ENCODE data around the gene ELAVL3. TPM values are rescaled to one million over a fixed set of nuclear protein-coding genes. Genes with fewer than 3 reads are reported as not detected.
A peak's percentile ranks its signal among the peaks of the same experiment; 100 is the strongest.
"Not testable (repeated sequence)": the region's sequence is repeated elsewhere in the genome, so short reads cannot be mapped to it uniquely, and the experiment has no call there.

Gene ELAVL3
- total RNA-seq, 2 experiments from 2014 or later, result not detected

DNA sequence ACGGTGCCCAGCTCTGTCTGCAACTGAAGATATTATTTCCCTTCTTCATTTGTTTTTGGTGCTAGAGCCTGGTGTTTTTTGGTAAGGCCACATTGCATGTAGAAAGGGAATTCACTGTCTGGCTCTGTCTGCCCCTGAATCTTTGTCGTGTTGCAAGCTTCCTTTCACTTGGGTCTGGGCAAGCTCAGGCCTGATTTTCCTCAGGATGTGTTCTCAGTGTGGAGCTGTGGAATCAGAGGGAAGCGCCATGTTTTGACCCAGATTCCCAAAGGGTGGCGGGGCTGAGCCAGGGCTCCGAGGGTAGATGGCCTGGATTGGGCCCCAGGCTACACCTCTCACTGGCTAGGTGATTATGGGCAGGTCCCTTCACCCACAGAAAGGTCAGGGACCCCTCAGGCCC is 36.8 kb downstream of the ELAVL3 start:
- CTCF ChIA-PET, result interaction anchor here (0.6 to 1.4 kb wide), 4 partner anchors 9 to 236 kb away, joined by 3 to 6 read pairs (median 4); partner anchors contain the start of genes ODAD3 and PRKCSH
- H3K4me1 Mint-ChIP-seq (ENCODE audit: low read depth), result peaks cover 5% of the 10 kb centered on the region
- no peaks in the 10 kb centered on the region for H3K27me3 Mint-ChIP-seq (ENCODE audit: low read depth)
- DNase-seq, result no peak
- H3K36me3 Mint-ChIP-seq (ENCODE audit: low read depth), result peaks cover 32% of the 10 kb centered on the region
- no peak overlapping the region for H3K4me3 Mint-ChIP-seq
- intact Hi-C loops (cut with micrococcal nuclease), result no loop called here
- no peaks in the 10 kb centered on the region for H3K9me3 Mint-ChIP-seq
- no peak overlapping the region for H3K27ac Mint-ChIP-seq

GRCh38 chr19:11437955-11438354 is 42.9 kb downstream of the ELAVL3 start:
- DNase-seq, result no peak
- Mint-ChIP-seq H3K4me1 (ENCODE audit: low read depth) (peaks cover 27% of the 10 kb centered on the region), H3K9me3 (no peaks in the 10 kb centered on the region), H3K27ac (no peak overlapping the region), H3K36me3 (ENCODE audit: low read depth) (peaks cover 42% of the 10 kb centered on the region), H3K4me3 (peak overlapping the region; percentile 39), H3K27me3 (ENCODE audit: low read depth) (no peaks in the 10 kb centered on the region)
- intact Hi-C loops (cut with micrococcal nuclease), result no loop called here
- CTCF ChIA-PET, result no interaction called here

DNA sequence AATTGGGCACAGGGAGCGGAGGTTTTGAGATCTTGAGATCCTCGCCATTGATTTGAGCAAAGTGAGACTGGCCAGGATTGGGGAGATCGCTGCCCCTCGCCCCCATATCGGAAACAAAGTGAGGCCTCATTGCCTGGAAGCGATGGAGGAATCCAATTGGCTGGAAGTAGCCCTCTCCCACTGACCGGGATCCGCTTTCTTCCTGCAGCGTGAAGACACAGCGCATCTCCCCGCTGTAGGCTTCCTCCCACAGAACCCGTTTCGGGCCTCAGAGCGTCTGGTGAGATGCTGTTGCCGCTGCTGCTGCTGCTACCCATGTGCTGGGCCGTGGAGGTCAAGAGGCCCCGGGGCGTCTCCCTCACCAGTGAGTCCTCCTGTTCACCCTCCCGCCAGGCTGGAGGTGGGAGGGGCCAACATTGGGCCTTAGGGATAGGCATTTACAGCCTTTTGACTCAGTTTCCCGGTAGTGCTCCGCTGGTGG is 45.0 kb downstream of the ELAVL3 start:
- Mint-ChIP-seq H3K4me1 (ENCODE audit: low read depth) (peaks cover 24% of the 10 kb centered on the region), H3K4me3 (peak overlapping the region; percentile 100), H3K27ac (peak overlapping the region; percentile 93), H3K36me3 (ENCODE audit: low read depth) (peaks cover 29% of the 10 kb centered on the region), H3K9me3 (no peaks in the 10 kb centered on the region), H3K27me3 (ENCODE audit: low read depth) (no peaks in the 10 kb centered on the region)
- intact Hi-C loops (cut with micrococcal nuclease), result loop anchor here (1.0 kb wide), 8 partner anchors 46 to 347 kb away; partner anchors contain the start of genes CCDC159, ECSIT, LDLR and SPC24
- peak; percentile 18 for DNase-seq
- CTCF ChIA-PET, result interaction anchor here (0.6 to 1.4 kb wide), 6 partner anchors 8 to 60 kb away, joined by 3 to 6 read pairs (median 4); no protein-coding TSS in a partner anchor

- H3K4me3 Mint-ChIP-seq, result peak within 1 kb of the TSS; percentile 100
- H3K27ac Mint-ChIP-seq, result peak within 1 kb of the TSS; percentile 93
- no peaks in the 10 kb centered on the region for H3K9me3 Mint-ChIP-seq
- peak; percentile 99 for DNase-seq
- H3K36me3 Mint-ChIP-seq (ENCODE audit: low read depth), result peaks cover 25% of the 10 kb centered on the region
- intact Hi-C loops (cut with micrococcal nuclease), result loop anchor here (1.0 kb wide), 8 partner anchors 47 to 346 kb away; partner anchors contain the start of genes CCDC159, ECSIT, LDLR and SPC24
- CTCF ChIA-PET, result interaction anchor here (0.6 to 1.4 kb wide), 5 partner anchors 9 to 59 kb away, joined by 3 to 6 read pairs (median 4); no protein-coding TSS in a partner anchor
- H3K27me3 Mint-ChIP-seq (ENCODE audit: low read depth), result no peaks in the 10 kb centered on the region
- H3K4me1 Mint-ChIP-seq (ENCODE audit: low read depth), result peaks cover 22% of the 10 kb centered on the region
Observed at GRCh38 chr19:11435057-11435832, 45.6 kb downstream of the ELAVL3 start, which contains the start of the genes ODAD3 and PRKCSH. Gene ODAD3, minus strand, starts transcription at chr19:11435121. Its CDS starts 105 bp downstream, at chr19:11435016. Gene PRKCSH, plus strand, starts transcription at chr19:11435635. Its CDS starts 483 bp downstream, at chr19:11436118.

DNA sequence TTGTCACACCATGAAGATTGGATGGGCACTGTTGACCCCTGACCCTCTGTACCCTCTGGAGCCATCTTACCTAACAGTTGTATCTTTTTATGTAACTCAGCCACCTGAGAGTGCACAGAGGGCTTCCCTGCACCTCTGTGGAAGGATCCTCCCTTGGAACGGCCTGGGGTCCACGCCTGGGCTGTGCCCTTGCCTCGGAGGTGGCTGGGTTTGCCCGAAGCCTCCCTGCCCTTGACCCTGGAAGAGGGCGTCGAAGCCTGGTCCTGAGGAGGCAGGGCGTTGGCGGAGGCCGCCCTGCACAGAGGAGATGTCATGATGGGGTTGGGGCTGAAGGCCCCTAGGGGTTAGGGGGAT is 46.2 kb downstream of the ELAVL3 start:
- Mint-ChIP-seq H3K27ac (peak overlapping the region; percentile 93), H3K9me3 (no peaks in the 10 kb centered on the region), H3K27me3 (ENCODE audit: low read depth) (no peaks in the 10 kb centered on the region), H3K36me3 (ENCODE audit: low read depth) (peaks cover 25% of the 10 kb centered on the region), H3K4me3 (peak overlapping the region; percentile 100), H3K4me1 (ENCODE audit: low read depth) (peaks cover 22% of the 10 kb centered on the region)
- CTCF ChIA-PET, result interaction anchor here (1.0 to 1.4 kb wide), 4 partner anchors 9 to 58 kb away, joined by 3 to 6 read pairs (median 4); no protein-coding TSS in a partner anchor
- intact Hi-C loops (cut with micrococcal nuclease), result loop anchor here (1.0 kb wide), 8 partner anchors 48 to 345 kb away; partner anchors contain the start of genes CCDC159, ECSIT, LDLR and SPC24
- DNase-seq, result no peak

- H3K4me3 Mint-ChIP-seq; DNase-seq; H3K27me3 Mint-ChIP-seq (ENCODE audit: low read depth); intact Hi-C loops (cut with micrococcal nuclease); H3K27ac Mint-ChIP-seq; H3K9me3 Mint-ChIP-seq; CTCF ChIA-PET: not testable (repeated sequence)
- Mint-ChIP-seq H3K36me3 (ENCODE audit: low read depth) (peaks cover 20% of the 10 kb centered on the region), H3K4me1 (ENCODE audit: low read depth) (peaks cover 22% of the 10 kb centered on the region)
Observed at GRCh38 chr19:11433526-11433925, 47.3 kb downstream of the ELAVL3 start.

DNA sequence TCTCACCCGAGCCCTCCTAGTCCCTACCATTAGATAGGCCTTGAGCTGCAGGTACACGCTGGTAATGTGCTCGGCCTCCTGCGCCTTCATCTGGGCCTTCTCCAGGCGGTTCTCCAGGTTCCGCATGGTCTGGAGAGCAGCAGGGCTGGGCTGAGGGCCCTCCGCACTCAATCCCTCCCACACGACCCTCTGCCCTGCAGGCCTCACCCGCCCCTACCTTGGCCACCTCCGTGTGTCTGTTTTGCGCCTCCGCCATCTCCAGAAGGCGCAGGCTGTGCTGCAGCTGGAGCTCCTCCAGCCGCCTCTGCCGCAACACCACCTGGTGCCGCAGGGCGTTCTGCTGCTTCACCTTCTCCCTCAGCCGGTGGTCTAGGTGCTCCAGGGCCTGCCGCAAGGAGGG is 54.2 kb downstream of the ELAVL3 start:
- DNase-seq, result no peak
- peaks cover 23% of the 10 kb centered on the region for H3K27me3 Mint-ChIP-seq (ENCODE audit: low read depth)
- H3K4me3 Mint-ChIP-seq, result no peak overlapping the region
- intact Hi-C loops (cut with micrococcal nuclease), result no loop called here
- H3K36me3 Mint-ChIP-seq (ENCODE audit: low read depth), result no peaks in the 10 kb centered on the region
- no peak overlapping the region for H3K27ac Mint-ChIP-seq
- no peaks in the 10 kb centered on the region for H3K9me3 Mint-ChIP-seq
- H3K4me1 Mint-ChIP-seq (ENCODE audit: low read depth), result peaks cover 20% of the 10 kb centered on the region
- CTCF ChIA-PET, result no interaction called here

DNA sequence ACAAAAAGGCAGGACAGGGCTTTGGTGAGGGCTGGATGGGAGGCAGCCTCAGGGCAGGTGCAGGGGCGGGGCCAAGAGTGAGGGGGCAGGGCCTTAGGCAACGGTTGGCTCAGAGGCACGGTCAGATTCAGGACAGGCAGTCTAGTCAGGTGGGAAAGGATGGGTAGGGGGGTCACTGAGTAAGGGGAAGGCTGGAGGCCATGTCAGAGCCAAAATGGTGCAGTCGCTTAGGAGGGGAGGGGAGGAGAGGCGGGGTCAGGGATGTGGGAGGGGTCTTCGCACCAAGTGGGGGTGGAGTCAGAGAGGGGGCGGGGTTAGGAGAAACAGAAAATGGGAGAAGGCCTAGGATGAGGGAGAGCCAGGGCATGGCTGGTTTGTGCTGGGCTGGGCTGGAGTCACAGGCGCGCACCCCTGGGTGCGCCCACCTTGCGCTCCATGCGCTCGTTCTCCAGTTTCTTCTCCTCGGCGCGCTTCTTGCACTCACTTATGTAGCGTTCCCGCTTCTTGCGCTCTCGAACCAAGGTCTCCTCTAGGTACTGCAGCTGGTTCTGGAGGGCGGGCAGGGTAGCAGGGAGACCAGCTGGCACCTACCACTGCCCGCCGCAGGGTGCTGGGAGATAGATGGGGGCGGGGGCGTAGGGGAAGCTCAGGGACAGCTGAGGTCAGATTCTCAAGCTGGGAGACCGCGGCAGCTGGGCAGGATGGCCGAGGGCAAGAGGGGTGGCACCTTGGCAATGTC is 55.0 kb downstream of the ELAVL3 start:
- no peak overlapping the region for H3K4me3 Mint-ChIP-seq

GRCh38 chr19:11423791-11424181 is 57.1 kb downstream of the ELAVL3 start:
- intact Hi-C loops (cut with micrococcal nuclease), result loop anchor here (2.0 kb wide), 1 partner anchor 59 kb away; no protein-coding TSS in a partner anchor
- Mint-ChIP-seq H3K27me3 (ENCODE audit: low read depth) (peaks cover 48% of the 10 kb centered on the region), H3K4me1 (ENCODE audit: low read depth) (peaks cover 37% of the 10 kb centered on the region), H3K27ac (no peak overlapping the region), H3K36me3 (ENCODE audit: low read depth) (no peaks in the 10 kb centered on the region), H3K9me3 (no peaks in the 10 kb centered on the region), H3K4me3 (no peak overlapping the region)
- DNase-seq, result no peak
- CTCF ChIA-PET, result interaction anchor here (1.8 kb wide), 1 partner anchor 43 kb away, joined by 5 read pairs; no protein-coding TSS in a partner anchor

More for the DNA sequence above, 55.0 kb downstream of the ELAVL3 start:
- CTCF ChIA-PET, result no interaction called here
- no peak for DNase-seq
- Mint-ChIP-seq H3K4me1 (ENCODE audit: low read depth) (peaks cover 28% of the 10 kb centered on the region), H3K27me3 (ENCODE audit: low read depth) (peaks cover 31% of the 10 kb centered on the region), H3K36me3 (ENCODE audit: low read depth) (no peaks in the 10 kb centered on the region), H3K9me3 (no peaks in the 10 kb centered on the region), H3K27ac (no peak overlapping the region)
- intact Hi-C loops (cut with micrococcal nuclease), result no loop called here

- DNase-seq, result no peak
- H3K4me1 Mint-ChIP-seq (ENCODE audit: low read depth), result peaks cover 41% of the 10 kb centered on the region
- H3K9me3 Mint-ChIP-seq, result no peaks in the 10 kb centered on the region
- no peaks in the 10 kb centered on the region for H3K36me3 Mint-ChIP-seq (ENCODE audit: low read depth)
- peak overlapping the region; percentile 65 for H3K4me3 Mint-ChIP-seq
- CTCF ChIA-PET, result interaction anchor here (1.2 to 1.8 kb wide), 3 partner anchors 12 to 84 kb away, joined by 3 to 6 read pairs (median 5); partner anchors contain the start of genes ODAD3, PRKCSH and RAB3D
- intact Hi-C loops (cut with micrococcal nuclease), result loop anchor here (2.0 kb wide), 1 partner anchor 60 kb away; no protein-coding TSS in a partner anchor
- no peak overlapping the region for H3K27ac Mint-ChIP-seq
- peaks cover 53% of the 10 kb centered on the region for H3K27me3 Mint-ChIP-seq (ENCODE audit: low read depth)
Observed at GRCh38 chr19:11423164-11423790, 57.6 kb downstream of the ELAVL3 start.

- DNase-seq, result peak; percentile 87
- CTCF ChIA-PET, result interaction anchor here (0.6 to 1.8 kb wide), 10 partner anchors 13 to 277 kb away, joined by 3 to 12 read pairs (median 4); partner anchors contain the start of genes ODAD3, PRKCSH and RAB3D
- peaks cover 57% of the 10 kb centered on the region for H3K27me3 Mint-ChIP-seq (ENCODE audit: low read depth)
- no peak overlapping the region for H3K27ac Mint-ChIP-seq
- intact Hi-C loops (cut with micrococcal nuclease), result loop anchor here (1.0 to 2.0 kb wide), 2 partner anchors 41 to 60 kb away; no protein-coding TSS in a partner anchor
- peak overlapping the region; percentile 65 for H3K4me3 Mint-ChIP-seq
- peaks cover 41% of the 10 kb centered on the region for H3K4me1 Mint-ChIP-seq (ENCODE audit: low read depth)
- H3K9me3 Mint-ChIP-seq, result no peaks in the 10 kb centered on the region
- H3K36me3 Mint-ChIP-seq (ENCODE audit: low read depth), result no peaks in the 10 kb centered on the region
Observed at GRCh38 chr19:11422163-11423065, 58.4 kb downstream of the ELAVL3 start.

Data from activated naive CD4-positive, alpha-beta T cell treated with anti-CD3 and anti-CD28 coated beads for 36 hours (primary cell).